HL-60 (cell line): ENCODE data around the gene DNAH14.
"Not testable (repeated sequence)": the region's sequence is repeated elsewhere in the genome, so short reads cannot be mapped to it uniquely, and the experiment has no call there.

Experiments used
- CTCF ChIP-seq: IDR thresholded peaks from one replicate; pipeline ENCODE4 v1.5.1; 2011; ENCODE audit warnings: low read length, control low read depth, inconsistent platforms; ENCODE audit not compliant: insufficient read depth
- GABPA ChIP-seq: IDR thresholded peaks from 2 replicates; pipeline ENCODE4 v1.6.1; 2012; ENCODE audit warnings: low read depth
- POLR2AphosphoS5 ChIP-seq: IDR thresholded peaks from 2 replicates; pipeline ENCODE4 v1.6.1; 2012; ENCODE audit warnings: low read depth
- REST ChIP-seq: IDR thresholded peaks from 2 replicates; pipeline ENCODE4 v1.6.1; 2012; ENCODE audit warnings: low read depth; ENCODE audit not compliant: insufficient replicate concordance

- TF ChIP-seq CTCF, POLR2AphosphoS5, REST, GABPA: not testable (repeated sequence)
These were observed 78.6 kb downstream of the DNAH14 start for GRCh38 chr1:225008050-225008449.
